Erythroblast (primary cell): ENCODE data around the gene TEKTIP1.

Source experiments
- DNase-seq, 2 experiments: peaks; one replicate each; lab custom pipeline; 2025; lab: John Stamatoyannopoulos, UW
- GATA1 ChIP-seq: IDR thresholded peaks from 2 replicates; pipeline ENCODE4 v1.6.1; 2011; ENCODE audit warnings: low read depth, mild to moderate bottlenecking, control low read depth, low read length, moderate library complexity
- POLR2A ChIP-seq: IDR thresholded peaks from 2 replicates; pipeline ENCODE4 v1.6.1; 2011; ENCODE audit warnings: mild to moderate bottlenecking, low read length

Gene TEKTIP1

DNA sequence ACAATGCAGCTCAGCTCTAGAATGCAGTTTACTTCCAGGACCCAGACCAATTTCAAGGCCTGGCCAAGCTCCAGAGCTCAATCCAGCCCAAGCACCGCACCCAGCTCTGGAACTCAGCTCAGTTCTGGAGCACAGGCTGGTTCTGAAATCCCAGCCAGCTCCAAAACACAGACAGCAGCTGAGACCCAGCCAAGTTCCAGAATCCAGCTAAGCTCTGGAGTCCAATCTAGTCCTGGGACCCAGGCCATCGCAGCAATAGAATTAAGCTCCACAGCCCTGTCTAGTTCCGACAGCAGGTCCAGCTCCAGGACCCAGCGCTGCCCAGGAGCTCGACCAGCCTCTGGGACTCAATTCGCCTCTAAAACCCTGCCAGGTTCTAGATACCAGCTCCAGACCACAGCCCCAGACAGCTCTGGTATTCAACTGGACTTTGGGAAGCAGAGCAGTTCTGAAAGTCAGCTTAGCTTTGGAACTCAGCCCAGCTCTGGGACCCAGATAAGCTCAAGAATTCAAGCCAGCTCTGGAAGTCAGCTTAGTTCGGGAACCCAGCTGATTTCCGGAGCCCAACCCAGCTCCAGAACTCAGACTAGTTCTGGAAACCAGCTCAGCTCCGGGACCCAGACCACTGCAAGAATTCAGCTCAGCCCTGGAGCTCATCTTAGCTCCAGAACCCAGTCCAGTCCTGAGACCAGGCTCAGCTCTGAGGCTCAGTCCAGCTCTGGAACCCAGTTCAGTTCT is 53.1 kb downstream of the TEKTIP1 start:
- TF ChIP-seq GATA1: no peak
- no peak for TF ChIP-seq POLR2A
- DNase-seq: no peak

DNA sequence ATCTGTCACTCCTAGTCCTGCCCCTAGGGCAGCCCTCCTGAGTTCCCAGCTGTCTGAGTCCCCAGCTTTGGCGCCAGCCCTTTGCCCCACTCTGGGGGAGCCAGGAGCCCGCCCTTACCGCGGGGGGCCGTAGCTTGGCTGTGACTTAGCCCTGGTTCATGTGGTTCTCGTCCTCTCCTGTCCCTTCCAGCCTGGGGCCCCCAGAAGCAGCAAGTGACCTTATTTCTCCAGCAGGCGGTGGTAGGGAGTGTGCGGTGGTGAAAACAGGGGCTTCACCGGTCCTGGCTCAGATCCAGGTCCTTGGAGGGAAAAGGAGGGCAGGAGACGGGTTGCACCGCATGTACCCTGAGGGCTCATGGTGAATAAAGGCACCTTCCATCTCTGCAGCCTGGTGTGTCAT is 54.2 kb downstream of the TEKTIP1 start:
- DNase-seq: no peak
- no peak for TF ChIP-seq POLR2A
- no peak for TF ChIP-seq GATA1
